ENCODE results near the gene FRMD1.

DNA sequence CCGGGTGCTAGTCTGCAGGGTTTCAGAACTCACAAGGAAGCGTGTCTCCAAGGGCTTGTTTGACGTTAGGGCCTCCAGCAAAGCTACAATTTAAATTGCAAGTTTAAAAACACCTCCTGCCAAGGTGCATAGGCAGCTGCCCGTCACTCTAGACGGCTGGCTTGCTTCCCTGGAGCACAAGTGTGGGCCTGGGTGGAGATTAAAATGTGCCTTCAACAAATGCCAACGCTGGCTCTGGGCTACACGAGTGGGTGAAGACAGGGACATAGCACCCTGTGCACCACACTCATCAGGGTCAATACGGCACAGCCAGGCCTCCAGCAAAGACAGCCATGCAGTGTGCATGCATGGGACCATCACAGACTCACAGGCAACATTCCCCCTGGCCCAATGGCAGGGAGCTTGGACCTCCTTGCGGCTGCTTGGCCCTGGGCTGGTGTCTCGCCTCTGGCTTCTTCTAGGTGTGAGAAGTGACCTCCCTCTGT lies 48.4 kb upstream of the FRMD1 start:
- no peak for TF ChIP-seq CTCF (IDR thresholded peaks at IDR 0.05)
- TF ChIP-seq POLR2A (IDR thresholded peaks at IDR 0.05), result no peak
- TF ChIP-seq EP300 (IDR thresholded peaks at IDR 0.05), result no peak
